MM.1S (cell line): ENCODE measurements around the gene MNAT1.

Experiments
- EZH2 ChIP-seq: fragments of 300-600 bp; sonication (generic); optimal IDR thresholded peaks from 2 replicates; pipeline ENCODE3; 2017; ENCODE audit warnings: low read depth, mild to moderate bottlenecking, antibody characterized with exemption, low read length, mixed read lengths
- TF ChIP-seq, protein P1 (sequence below): fragments of 300-600 bp; sonication (generic); IDR thresholded peaks from 2 replicates; pipeline ENCODE4 v1.5.1; 2016; ENCODE audit warnings: antibody characterized with exemption, low read length, mixed read lengths

DNA sequence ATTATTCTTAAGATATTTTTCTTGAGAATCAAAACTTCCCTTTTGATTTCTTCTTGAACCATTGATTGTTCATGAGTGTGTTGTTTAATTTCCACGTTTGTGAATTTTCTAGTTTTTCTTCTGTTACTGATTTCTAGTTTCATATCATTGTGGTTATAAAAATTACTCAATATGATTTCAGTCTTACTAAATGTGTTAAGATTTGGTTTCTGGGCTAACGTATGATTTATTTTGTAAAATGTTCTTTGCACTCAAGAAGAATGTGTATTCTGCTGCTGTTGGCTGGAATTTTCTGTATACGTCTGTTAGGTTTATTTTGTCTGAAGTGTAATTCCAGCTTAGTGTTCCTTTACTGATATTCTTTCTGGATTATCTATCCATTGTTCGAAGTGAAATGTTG is 221.6 kb downstream of the MNAT1 start:
- TF ChIP-seq, protein P1, sequence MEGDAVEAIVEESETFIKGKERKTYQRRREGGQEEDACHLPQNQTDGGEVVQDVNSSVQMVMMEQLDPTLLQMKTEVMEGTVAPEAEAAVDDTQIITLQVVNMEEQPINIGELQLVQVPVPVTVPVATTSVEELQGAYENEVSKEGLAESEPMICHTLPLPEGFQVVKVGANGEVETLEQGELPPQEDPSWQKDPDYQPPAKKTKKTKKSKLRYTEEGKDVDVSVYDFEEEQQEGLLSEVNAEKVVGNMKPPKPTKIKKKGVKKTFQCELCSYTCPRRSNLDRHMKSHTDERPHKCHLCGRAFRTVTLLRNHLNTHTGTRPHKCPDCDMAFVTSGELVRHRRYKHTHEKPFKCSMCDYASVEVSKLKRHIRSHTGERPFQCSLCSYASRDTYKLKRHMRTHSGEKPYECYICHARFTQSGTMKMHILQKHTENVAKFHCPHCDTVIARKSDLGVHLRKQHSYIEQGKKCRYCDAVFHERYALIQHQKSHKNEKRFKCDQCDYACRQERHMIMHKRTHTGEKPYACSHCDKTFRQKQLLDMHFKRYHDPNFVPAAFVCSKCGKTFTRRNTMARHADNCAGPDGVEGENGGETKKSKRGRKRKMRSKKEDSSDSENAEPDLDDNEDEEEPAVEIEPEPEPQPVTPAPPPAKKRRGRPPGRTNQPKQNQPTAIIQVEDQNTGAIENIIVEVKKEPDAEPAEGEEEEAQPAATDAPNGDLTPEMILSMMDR: no peak
- no peak for TF ChIP-seq EZH2
